Measurements from ENCODE around the gene RAB38. TPM values are rescaled to one million over a fixed set of nuclear protein-coding genes. Genes with fewer than 3 reads are reported as not detected.

RAB38 gene
- total RNA-seq, 2 experiments from 2014 or later = 0.70 to 0.82 TPM

DNA sequence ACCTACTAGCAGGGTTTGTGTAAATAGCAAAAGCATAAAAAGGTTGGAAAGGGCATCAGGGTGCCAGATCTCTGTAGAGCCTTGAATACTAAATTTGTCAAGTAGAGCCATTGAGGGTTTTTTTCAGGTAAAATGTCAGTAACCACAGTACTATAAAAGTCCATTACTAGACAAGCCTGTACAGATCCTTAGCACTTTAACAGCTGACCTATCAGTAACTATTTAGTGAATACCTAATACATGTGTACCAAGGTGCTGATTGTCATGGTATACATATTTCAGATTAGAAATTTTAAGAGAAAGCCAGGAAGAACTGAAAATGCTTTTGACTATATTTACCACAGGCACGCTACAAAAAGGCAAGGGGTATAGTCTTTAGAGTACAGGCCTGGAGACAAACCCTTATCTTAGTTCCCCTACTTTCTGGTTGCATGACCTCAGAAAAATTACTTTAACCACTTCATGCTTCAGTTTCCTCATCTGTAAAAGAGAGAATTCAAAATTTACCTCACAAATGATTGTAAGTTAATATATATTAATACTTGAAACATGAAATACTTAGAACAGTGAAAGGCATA is 57.9 kb downstream of the RAB38 start:
- Mint-ChIP-seq H3K27me3 (ENCODE audit: low read depth) (no peaks in the 10 kb centered on the region), H3K27ac (no peak overlapping the region), H3K9me3 (ENCODE audit: insufficient read depth) (no peaks in the 10 kb centered on the region), H3K36me3 (ENCODE audit: low read depth) (no peaks in the 10 kb centered on the region), H3K4me3 (no peak overlapping the region), H3K4me1 (ENCODE audit: low read depth) (no peaks in the 10 kb centered on the region)
- ATAC-seq (no peak), DNase-seq (no peak)
- ChIA-PET POLR2A (no interaction called here), CTCF (no interaction called here)

DNA sequence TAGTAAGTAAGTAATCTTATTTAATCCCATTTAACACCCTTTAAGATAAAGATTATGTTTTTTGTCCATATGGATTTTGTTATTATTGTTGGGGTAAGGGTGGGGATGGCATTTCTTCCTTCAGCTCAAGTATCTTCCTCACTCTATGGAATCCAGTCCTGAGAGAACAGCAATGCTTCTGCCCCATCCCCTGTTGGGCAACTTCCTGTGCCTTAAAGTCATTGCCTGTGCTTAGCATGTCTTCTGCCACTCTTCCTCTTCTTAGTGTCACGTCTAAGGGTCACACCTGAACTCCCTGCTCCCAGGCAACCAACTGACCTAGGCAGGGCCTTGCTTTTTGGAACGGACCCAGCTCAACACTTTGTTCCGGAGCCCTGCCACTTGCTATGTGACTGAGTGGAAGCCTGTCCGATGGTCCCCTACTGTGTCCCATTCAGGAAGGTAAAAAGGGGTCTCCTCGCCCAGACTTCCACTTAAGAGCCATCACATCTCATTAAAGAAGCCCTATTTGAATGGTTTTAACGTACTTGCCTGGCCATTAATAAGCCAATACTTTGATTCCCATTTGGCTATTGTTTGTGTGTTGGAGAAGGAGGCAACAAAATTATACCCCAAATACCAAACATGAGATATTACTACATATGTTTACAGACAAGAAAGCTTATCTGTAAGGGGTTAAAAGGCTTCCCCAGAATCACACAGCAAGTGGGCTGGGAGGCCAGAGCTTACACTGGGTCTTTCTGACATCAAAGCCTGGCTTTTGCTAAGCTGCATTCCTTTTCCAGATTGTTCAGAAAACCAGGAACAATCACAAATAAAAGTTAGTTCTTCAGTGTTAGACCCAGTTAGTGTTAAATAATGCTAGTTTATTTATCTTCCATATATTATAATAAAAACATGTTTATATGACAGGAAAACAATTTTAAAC is 59.2 kb downstream of the RAB38 start:
- Mint-ChIP-seq H3K27me3 (ENCODE audit: low read depth) (no peaks in the 10 kb centered on the region), H3K27ac (no peak overlapping the region), H3K4me1 (ENCODE audit: low read depth) (no peaks in the 10 kb centered on the region), H3K36me3 (ENCODE audit: low read depth) (no peaks in the 10 kb centered on the region), H3K9me3 (ENCODE audit: insufficient read depth) (no peaks in the 10 kb centered on the region), H3K4me3 (no peak overlapping the region)
- no peak for ATAC-seq
- ChIA-PET CTCF (interaction anchor here (0.5 kb wide), 1 partner anchor 241 kb away, joined by 3 read pairs; no protein-coding TSS in a partner anchor), POLR2A (no interaction called here)
- DNase-seq = no peak

GRCh38 chr11:88114486-88115045 is 60.7 kb downstream of the RAB38 start:
- DNase-seq (no peak), ATAC-seq (no peak)
- ChIA-PET CTCF (no interaction called here), POLR2A (no interaction called here)
- no peaks in the 10 kb centered on the region for H3K4me1 Mint-ChIP-seq (ENCODE audit: low read depth)
- H3K27ac Mint-ChIP-seq = no peak overlapping the region
- no peak overlapping the region for H3K4me3 Mint-ChIP-seq
- no peaks in the 10 kb centered on the region for H3K9me3 Mint-ChIP-seq (ENCODE audit: insufficient read depth)
- no peaks in the 10 kb centered on the region for H3K36me3 Mint-ChIP-seq (ENCODE audit: low read depth)
- no peaks in the 10 kb centered on the region for H3K27me3 Mint-ChIP-seq (ENCODE audit: low read depth)

DNA sequence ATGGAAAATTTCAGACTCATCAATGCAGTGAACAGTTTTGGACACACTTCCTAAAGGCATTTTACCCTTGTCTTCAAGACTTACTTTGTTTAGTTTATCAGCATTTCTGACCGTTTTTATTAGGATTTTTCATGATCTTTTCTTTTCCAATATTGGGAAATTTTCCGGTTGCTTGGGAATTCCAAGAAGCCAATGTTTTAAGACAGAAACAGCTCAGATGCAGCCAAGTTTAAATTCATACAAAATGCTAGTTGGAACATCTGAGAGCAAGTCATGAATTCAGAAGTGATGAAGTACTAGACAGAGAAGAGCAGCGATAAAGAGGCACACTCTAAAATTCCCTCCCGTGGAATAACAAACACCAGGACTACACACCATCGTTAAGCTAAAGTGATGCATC is 68.6 kb downstream of the RAB38 start:
- Mint-ChIP-seq H3K27ac (no peak overlapping the region), H3K4me1 (ENCODE audit: low read depth) (no peaks in the 10 kb centered on the region), H3K27me3 (ENCODE audit: low read depth) (peaks cover 18% of the 10 kb centered on the region), H3K9me3 (ENCODE audit: insufficient read depth) (no peaks in the 10 kb centered on the region), H3K36me3 (ENCODE audit: low read depth) (no peaks in the 10 kb centered on the region), H3K4me3 (no peak overlapping the region)
- DNase-seq (no peak), ATAC-seq (no peak)
- ChIA-PET POLR2A (no interaction called here), CTCF (interaction anchor here (0.8 to 1.5 kb wide), 4 partner anchors 72 to 437 kb away, joined by 3 to 4 read pairs (median 4); no protein-coding TSS in a partner anchor)

DNA sequence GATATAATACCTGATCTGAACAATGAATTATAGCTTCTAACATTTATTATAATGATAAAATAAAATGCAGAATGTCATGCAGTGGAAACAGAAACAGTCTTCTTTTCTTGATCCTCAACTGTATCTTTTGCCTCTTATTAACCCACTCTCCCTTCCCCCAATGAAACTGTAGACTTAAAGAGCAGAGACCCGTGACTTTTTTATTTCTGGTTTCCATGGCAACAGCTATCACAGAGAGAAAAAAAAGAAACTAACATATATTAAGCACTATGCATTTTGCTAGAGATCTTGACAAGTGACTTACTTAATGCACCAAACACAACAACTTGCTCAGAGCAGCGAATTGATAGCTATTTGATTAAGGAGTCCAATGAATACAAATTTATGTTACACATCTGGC is 69.3 kb downstream of the RAB38 start:
- H3K4me1 Mint-ChIP-seq (ENCODE audit: low read depth) = no peaks in the 10 kb centered on the region
- ATAC-seq (no peak), DNase-seq (no peak)
- peaks cover 18% of the 10 kb centered on the region for H3K27me3 Mint-ChIP-seq (ENCODE audit: low read depth)
- H3K4me3 Mint-ChIP-seq = no peak overlapping the region
- POLR2A ChIA-PET = no interaction called here
- H3K27ac Mint-ChIP-seq = no peak overlapping the region
- no peaks in the 10 kb centered on the region for H3K9me3 Mint-ChIP-seq (ENCODE audit: insufficient read depth)
- H3K36me3 Mint-ChIP-seq (ENCODE audit: low read depth) = no peaks in the 10 kb centered on the region
- CTCF ChIA-PET = interaction anchor here (0.8 to 3.2 kb wide), 5 partner anchors 73 to 446 kb away, joined by 3 to 11 read pairs (median 4); no protein-coding TSS in a partner anchor

- CTCF ChIA-PET = interaction anchor here (1.2 to 3.2 kb wide), 4 partner anchors 89 to 447 kb away, joined by 3 to 11 read pairs (median 5); no protein-coding TSS in a partner anchor
Measured at GRCh38 chr11:88105526-88105925, 69.7 kb downstream of the RAB38 start.

GRCh38 chr11:88104408-88104807 is 70.8 kb downstream of the RAB38 start:
- ATAC-seq = no peak

More at GRCh38 chr11:88105526-88105925, 69.7 kb downstream of the RAB38 start:
- H3K4me3 Mint-ChIP-seq = no peak overlapping the region
- H3K27ac Mint-ChIP-seq = no peak overlapping the region
- no peak for DNase-seq
- no peak for ATAC-seq
- POLR2A ChIA-PET = no interaction called here
- no peaks in the 10 kb centered on the region for H3K36me3 Mint-ChIP-seq (ENCODE audit: low read depth)
- peaks cover 20% of the 10 kb centered on the region for H3K27me3 Mint-ChIP-seq (ENCODE audit: low read depth)
- H3K9me3 Mint-ChIP-seq (ENCODE audit: insufficient read depth) = no peaks in the 10 kb centered on the region
- no peaks in the 10 kb centered on the region for H3K4me1 Mint-ChIP-seq (ENCODE audit: low read depth)

DNA sequence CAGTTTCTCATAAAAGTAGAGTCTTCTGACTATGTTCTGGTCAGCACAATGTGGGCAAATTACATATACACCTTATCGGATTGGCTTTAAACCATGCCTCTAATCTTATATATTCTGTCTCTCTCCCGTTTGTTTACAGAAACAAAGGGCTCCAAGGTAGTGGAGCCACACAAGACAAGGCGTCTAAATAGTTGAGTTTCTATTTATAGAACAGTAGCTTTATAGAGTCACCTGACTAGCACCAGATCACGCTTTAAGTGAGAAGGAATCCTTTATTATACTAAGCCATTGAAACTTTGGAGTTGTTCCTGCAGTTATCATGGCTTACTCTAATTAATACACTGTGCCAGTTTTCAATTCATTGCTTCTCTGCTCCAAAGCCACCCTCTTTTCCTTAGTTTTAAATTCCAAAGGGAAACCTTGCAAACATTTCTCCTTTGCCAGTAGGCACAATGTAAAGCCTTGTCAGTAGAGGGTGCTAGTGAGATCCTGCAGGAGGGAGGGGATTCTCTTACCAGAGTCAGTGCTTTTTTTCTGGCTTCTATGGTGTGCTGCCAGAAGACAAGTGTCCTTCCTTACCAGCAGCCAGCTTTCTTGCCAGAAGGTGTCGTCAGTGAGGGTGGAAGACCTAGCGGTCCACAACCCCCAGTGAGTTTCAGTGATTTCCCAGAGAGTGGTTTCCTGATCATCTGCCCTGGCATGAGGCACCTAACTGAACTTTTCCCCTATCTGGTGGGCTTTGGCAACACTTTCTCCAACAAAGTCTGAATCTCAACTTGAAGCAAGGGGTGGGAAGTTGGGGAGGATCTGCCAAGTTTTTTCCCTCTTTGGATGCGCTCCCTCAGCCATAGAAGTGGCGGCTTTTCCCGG is 71.7 kb downstream of the RAB38 start:
- POLR2A ChIA-PET = no interaction called here
- CTCF ChIA-PET = interaction anchor here (0.6 to 3.2 kb wide), 5 partner anchors 28 to 449 kb away, joined by 3 to 11 read pairs (median 5); no protein-coding TSS in a partner anchor
- Mint-ChIP-seq H3K27me3 (ENCODE audit: low read depth) (peaks cover 24% of the 10 kb centered on the region), H3K36me3 (ENCODE audit: low read depth) (no peaks in the 10 kb centered on the region), H3K9me3 (ENCODE audit: insufficient read depth) (no peaks in the 10 kb centered on the region), H3K4me3 (no peak overlapping the region), H3K4me1 (ENCODE audit: low read depth) (no peaks in the 10 kb centered on the region), H3K27ac (no peak overlapping the region)
- ATAC-seq (peak; percentile 76), DNase-seq (peak; percentile 54)

More at GRCh38 chr11:88104408-88104807, 70.8 kb downstream of the RAB38 start:
- H3K36me3 Mint-ChIP-seq (ENCODE audit: low read depth) = no peaks in the 10 kb centered on the region
- DNase-seq = no peak
- H3K27me3 Mint-ChIP-seq (ENCODE audit: low read depth) = peaks cover 24% of the 10 kb centered on the region
- H3K4me3 Mint-ChIP-seq = no peak overlapping the region
- POLR2A ChIA-PET = no interaction called here
- no peaks in the 10 kb centered on the region for H3K9me3 Mint-ChIP-seq (ENCODE audit: insufficient read depth)
- no peaks in the 10 kb centered on the region for H3K4me1 Mint-ChIP-seq (ENCODE audit: low read depth)
- H3K27ac Mint-ChIP-seq = no peak overlapping the region
- CTCF ChIA-PET = interaction anchor here (1.2 to 3.2 kb wide), 5 partner anchors 27 to 448 kb away, joined by 3 to 11 read pairs (median 5); no protein-coding TSS in a partner anchor

GRCh38 chr11:88102598-88102934 is 72.7 kb downstream of the RAB38 start:
- ATAC-seq (no peak), DNase-seq (no peak)
- Mint-ChIP-seq H3K9me3 (ENCODE audit: insufficient read depth) (no peaks in the 10 kb centered on the region), H3K4me1 (ENCODE audit: low read depth) (no peaks in the 10 kb centered on the region), H3K27me3 (ENCODE audit: low read depth) (peaks cover 24% of the 10 kb centered on the region), H3K36me3 (ENCODE audit: low read depth) (no peaks in the 10 kb centered on the region), H3K4me3 (no peak overlapping the region), H3K27ac (no peak overlapping the region)
- CTCF ChIA-PET = interaction anchor here (0.9 to 1.1 kb wide), 3 partner anchors 87 to 441 kb away, joined by 3 to 6 read pairs (median 4); no protein-coding TSS in a partner anchor
- POLR2A ChIA-PET = no interaction called here

- ATAC-seq (no peak), DNase-seq (no peak)
- no peak overlapping the region for H3K27ac Mint-ChIP-seq
- no peak overlapping the region for H3K4me3 Mint-ChIP-seq
- ChIA-PET POLR2A (no interaction called here), CTCF (interaction anchor here (0.9 to 1.1 kb wide), 3 partner anchors 86 to 441 kb away, joined by 3 to 6 read pairs (median 4); no protein-coding TSS in a partner anchor)
- no peaks in the 10 kb centered on the region for H3K36me3 Mint-ChIP-seq (ENCODE audit: low read depth)
- no peaks in the 10 kb centered on the region for H3K4me1 Mint-ChIP-seq (ENCODE audit: low read depth)
- peaks cover 22% of the 10 kb centered on the region for H3K27me3 Mint-ChIP-seq (ENCODE audit: low read depth)
- no peaks in the 10 kb centered on the region for H3K9me3 Mint-ChIP-seq (ENCODE audit: insufficient read depth)
Measured at GRCh38 chr11:88101881-88102597, 73.2 kb downstream of the RAB38 start.

GRCh38 chr11:88100151-88100550 is 75.1 kb downstream of the RAB38 start:
- H3K27ac Mint-ChIP-seq = no peak overlapping the region
- POLR2A ChIA-PET = no interaction called here
- no peaks in the 10 kb centered on the region for H3K4me1 Mint-ChIP-seq (ENCODE audit: low read depth)
- H3K9me3 Mint-ChIP-seq (ENCODE audit: insufficient read depth) = no peaks in the 10 kb centered on the region
- DNase-seq (no peak), ATAC-seq (no peak)
- no peak overlapping the region for H3K4me3 Mint-ChIP-seq
- CTCF ChIA-PET = no interaction called here
- no peaks in the 10 kb centered on the region for H3K36me3 Mint-ChIP-seq (ENCODE audit: low read depth)
- H3K27me3 Mint-ChIP-seq (ENCODE audit: low read depth) = peaks cover 19% of the 10 kb centered on the region

Data from activated CD8-positive, alpha-beta T cell treated with anti-CD3 and anti-CD28 coated beads, Interleukin-2, amount 10 ng/mL, durations not matched to agents 7 days and 5 days (primary cell).